ENCODE measurements around the gene PBX4. TPM values are rescaled to one million over a fixed set of nuclear protein-coding genes. Genes with fewer than 3 reads are reported as not detected.

The PBX4 gene
- total RNA-seq, 1 experiment from 2014 or later = 8.3 TPM

GRCh38 chr19:19544257-19544953, 74.1 kb downstream of the PBX4 start:
- Histone ChIP-seq H3K4me3 (ENCODE audit: low read depth in 2 of 2, low read length in 2 of 2) (no peak overlapping the region), H3K4me1 (ENCODE audit: control insufficient read depth, insufficient read depth, low read length) (no peaks in the 10 kb centered on the region), H3K27me3 (ENCODE audit: control insufficient read depth, insufficient read depth, low read length) (no peaks in the 10 kb centered on the region), H3K36me3 (ENCODE audit: control insufficient read depth, insufficient read depth, low read length) (no peaks in the 10 kb centered on the region), H3K9me3 (ENCODE audit: control insufficient read depth, insufficient read depth, low read depth, low read length) (no peaks in the 10 kb centered on the region), H3K27ac (ENCODE audit: low read length) (no peak overlapping the region)
- in situ Hi-C loops (cut with HindIII; ENCODE audit: low pct_unique_long_range_greater_than_20kb, low sequenced_read_pairs) (no loop called here), intact Hi-C loops (cut with micrococcal nuclease; ENCODE audit: unreplicated experiment) (no loop called here)
- ChIA-PET POLR2A (no interaction called here), CTCF (no interaction called here)
- BruUV-seq (replicated peaks) = no TSS peak
- no peak for DNase-seq (ENCODE audit: low read depth, low spot score)
- no peak for TF ChIP-seq TCF7L2 (IDR thresholded peaks at IDR 0.05; ENCODE audit: low read depth, low read length)
- no peak for TF ChIP-seq SIN3A (IDR thresholded peaks at IDR 0.05; ENCODE audit: borderline replicate concordance, insufficient read depth, low read depth, low read length)
- no peak for TF ChIP-seq POLR2AphosphoS5 (IDR thresholded peaks at IDR 0.05; ENCODE audit: low read depth, low read length)
- TF ChIP-seq REST (IDR thresholded peaks at IDR 0.05; ENCODE audit: insufficient read depth in 1 of 2, low read depth in 2 of 2, low read length in 1 of 2) = no peak
- no peak for TF ChIP-seq CTCF (IDR thresholded peaks at IDR 0.05)
- ATAC-seq = no peak

- no peak for ATAC-seq
- Histone ChIP-seq H3K4me3 (ENCODE audit: low read depth in 2 of 2, low read length in 2 of 2) (no peak overlapping the region), H3K4me1 (ENCODE audit: control insufficient read depth, insufficient read depth, low read length) (no peaks in the 10 kb centered on the region), H3K27ac (ENCODE audit: low read length) (no peak overlapping the region), H3K9me3 (ENCODE audit: control insufficient read depth, insufficient read depth, low read depth, low read length) (no peaks in the 10 kb centered on the region), H3K27me3 (ENCODE audit: control insufficient read depth, insufficient read depth, low read length) (no peaks in the 10 kb centered on the region), H3K36me3 (ENCODE audit: control insufficient read depth, insufficient read depth, low read length) (no peaks in the 10 kb centered on the region)
- BruUV-seq (replicated peaks) = no TSS peak
- POLR2A ChIA-PET = no interaction called here
- no peak for TF ChIP-seq POLR2AphosphoS5 (IDR thresholded peaks at IDR 0.05; ENCODE audit: low read depth, low read length)
- TF ChIP-seq REST (IDR thresholded peaks at IDR 0.05; ENCODE audit: insufficient read depth in 1 of 2, low read depth in 2 of 2, low read length in 1 of 2) = no peak
- TF ChIP-seq CTCF (IDR thresholded peaks at IDR 0.05) = no peak
- TF ChIP-seq SIN3A (IDR thresholded peaks at IDR 0.05; ENCODE audit: borderline replicate concordance, insufficient read depth, low read depth, low read length) = no peak
- TF ChIP-seq TCF7L2 (IDR thresholded peaks at IDR 0.05; ENCODE audit: low read depth, low read length) = no peak
- no peak for DNase-seq (ENCODE audit: low read depth, low spot score)
- in situ Hi-C loops (cut with HindIII; ENCODE audit: low pct_unique_long_range_greater_than_20kb, low sequenced_read_pairs) (no loop called here), intact Hi-C loops (cut with micrococcal nuclease; ENCODE audit: unreplicated experiment) (no loop called here)
- CTCF ChIA-PET = interaction anchor here (0.7 kb wide), 1 partner anchor 7 kb away, joined by 3 read pairs; no protein-coding TSS in a partner anchor
These were observed 74.8 kb downstream of the PBX4 start for GRCh38 chr19:19543640-19544039.

All from Panc1 (cell line).